Colonic mucosa (tissue), 4 donors: ENCODE results near the gene ARHGEF4. TPM values are rescaled to one million over a fixed set of nuclear protein-coding genes. Genes with fewer than 3 reads are reported as not detected.

ENCODE experiments used
- DNase-seq: peaks from one replicate; pipeline ENCODE4 v3.0.0-alpha.2; 2020
- H3K27ac ChIP-seq: fragments of 200-600 bp; one replicate; pipeline ENCODE4 v1.8.0; 2021
- H3K27me3 ChIP-seq: fragments of 200-600 bp; one replicate; pipeline ENCODE4 v1.8.0; 2021
- H3K36me3 ChIP-seq: fragments of 200-600 bp; one replicate; pipeline ENCODE4 v1.8.0; 2021
- H3K4me1 ChIP-seq: fragments of 200-600 bp; one replicate; pipeline ENCODE4 v1.8.0; 2021; ENCODE audit warnings: mild to moderate bottlenecking
- H3K4me3 ChIP-seq: fragments of 200-600 bp; one replicate; pipeline ENCODE4 v1.8.0; 2021
- H3K9ac ChIP-seq, 2 donors: one replicate each; pipeline ENCODE4 v1.7.0; 2013; ENCODE audit warnings: control low read depth in 2 of 2, low read depth in 2 of 2, low read length in 2 of 2
- H3K9me3 ChIP-seq: fragments of 200-600 bp; one replicate; pipeline ENCODE4 v1.8.0; 2021
- CTCF ChIP-seq: fragments of 200-600 bp; IDR thresholded peaks from one replicate; pipeline ENCODE4 v1.8.0; 2022; ENCODE audit warnings: antibody characterized with exemption, mild to moderate bottlenecking
- intact Hi-C: fragments of 100-400 bp; cut with DNase I; formaldehyde crosslinking; loops from one replicate; pipeline ENCODE4 v1.14.1; 2022
- total RNA-seq, 2 donors: library from RNA; stranded (reverse); fragmentation: NEBNext Ultra II Directional in 1 of 2; extraction: Animal tissue kit (Norgen Biotek cat#: 25700) in 1 of 2; gene quantifications; one replicate each; pipeline ENCODE4 v1.2.1, GENCODE V29; 2021
- donor health status: healthy.
- donor health status: DM: no; HTN: no; CAD: no.
- donor health status: DM: no; HTN: no; CAD: no.

ARHGEF4 gene
- total RNA-seq, 2 donors from 2014 or later, result 1.6 to 2.6 TPM

GRCh38 chr2:130810490-130810889 lies 26.2 kb upstream of the ARHGEF4 start:
- no peak for DNase-seq
- no peak overlapping the region for H3K9ac ChIP-seq
- no peak for TF ChIP-seq CTCF
- no peak overlapping the region for H3K4me3 ChIP-seq
- H3K4me1 ChIP-seq, result no peaks in the 10 kb centered on the region
- no peaks in the 10 kb centered on the region for H3K27me3 ChIP-seq
- H3K27ac ChIP-seq, result no peak overlapping the region
- no peaks in the 10 kb centered on the region for H3K36me3 ChIP-seq
- no peaks in the 10 kb centered on the region for H3K9me3 ChIP-seq
- intact Hi-C loops, result no loop called here

- no peak for TF ChIP-seq CTCF
- Histone ChIP-seq H3K4me1 (no peaks in the 10 kb centered on the region), H3K27me3 (no peaks in the 10 kb centered on the region), H3K9ac (no peak overlapping the region), H3K27ac (no peak overlapping the region), H3K9me3 (no peaks in the 10 kb centered on the region), H3K4me3 (no peak overlapping the region), H3K36me3 (no peaks in the 10 kb centered on the region)
- intact Hi-C loops, result no loop called here
- no peak for DNase-seq
These were observed 23.0 kb upstream of the ARHGEF4 start for GRCh38 chr2:130813722-130814121.

GRCh38 chr2:130814931-130815680 lies 21.6 kb upstream of the ARHGEF4 start:
- Histone ChIP-seq H3K9ac (no peak overlapping the region), H3K4me1 (no peaks in the 10 kb centered on the region), H3K9me3 (no peaks in the 10 kb centered on the region), H3K36me3 (no peaks in the 10 kb centered on the region), H3K27me3 (no peaks in the 10 kb centered on the region), H3K4me3 (no peak overlapping the region), H3K27ac (no peak overlapping the region)
- intact Hi-C loops, result no loop called here
- no peak for DNase-seq
- no peak for TF ChIP-seq CTCF

GRCh38 chr2:130818809-130819208 lies 17.9 kb upstream of the ARHGEF4 start:
- Histone ChIP-seq H3K27me3 (no peaks in the 10 kb centered on the region), H3K4me1 (no peaks in the 10 kb centered on the region), H3K36me3 (no peaks in the 10 kb centered on the region), H3K9me3 (no peaks in the 10 kb centered on the region), H3K4me3 (no peak overlapping the region), H3K9ac (no peak overlapping the region), H3K27ac (no peak overlapping the region)
- DNase-seq, result no peak
- no peak for TF ChIP-seq CTCF
- intact Hi-C loops, result no loop called here

GRCh38 chr2:130819226-130819607 lies 17.5 kb upstream of the ARHGEF4 start:
- intact Hi-C loops, result no loop called here
- no peak overlapping the region for H3K9ac ChIP-seq
- H3K27ac ChIP-seq, result no peak overlapping the region
- TF ChIP-seq CTCF, result no peak
- DNase-seq, result no peak
- H3K4me3 ChIP-seq, result no peak overlapping the region
- H3K27me3 ChIP-seq, result no peaks in the 10 kb centered on the region
- H3K9me3 ChIP-seq, result no peaks in the 10 kb centered on the region
- H3K36me3 ChIP-seq, result no peaks in the 10 kb centered on the region
- no peaks in the 10 kb centered on the region for H3K4me1 ChIP-seq
